Measurements from ENCODE around the gene ARHGAP24. TPM values are rescaled to one million over a fixed set of nuclear protein-coding genes. Genes with fewer than 3 reads are reported as not detected.

Gene ARHGAP24
- total RNA-seq, 1 donor = 56.6 TPM

DNA sequence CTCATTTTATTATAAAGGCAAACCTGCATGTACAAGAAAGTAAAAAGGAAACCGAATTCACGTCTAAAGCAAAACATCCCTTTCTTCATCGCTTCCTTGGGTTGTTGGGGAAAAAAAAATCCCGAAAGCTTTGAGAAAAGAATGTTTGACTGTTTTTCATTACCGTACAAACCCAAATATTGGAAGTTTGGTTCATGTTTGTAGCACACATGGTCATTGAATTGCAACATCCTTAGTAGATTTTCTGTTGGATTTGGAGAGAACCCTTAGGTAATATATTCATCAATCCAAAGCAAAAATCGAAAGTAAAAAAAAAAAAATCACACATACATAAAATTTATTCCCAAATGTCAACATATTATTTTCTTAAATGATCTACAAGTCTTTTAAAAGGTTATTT, 464.6 kb downstream of the ARHGAP24 start:
- no peak for DNase-seq (ENCODE audit: low read depth)

DNA sequence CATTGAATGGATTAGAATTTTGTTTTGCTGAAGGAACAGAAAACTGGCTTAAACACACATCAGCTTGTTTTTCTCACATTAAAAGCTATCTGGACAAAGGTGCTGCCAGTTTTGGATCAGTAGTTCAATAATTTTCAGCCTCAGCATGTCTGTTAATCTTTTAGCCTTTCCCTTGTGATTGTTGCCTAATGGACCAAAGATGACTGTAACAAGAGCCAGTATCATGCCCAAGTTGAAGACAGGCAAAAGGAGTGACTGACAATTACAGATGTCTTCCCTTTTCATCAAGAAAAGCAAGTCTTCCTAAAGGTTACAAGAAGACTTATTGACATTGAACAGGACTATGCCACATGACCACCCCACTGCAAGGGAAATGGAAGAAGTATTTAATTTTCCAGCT, 465.2 kb downstream of the ARHGAP24 start:
- no peak overlapping the region for H3K4me3 ChIP-seq (ENCODE audit: low read depth, low read length)
- DNase-seq (ENCODE audit: low read depth) = no peak
- TF ChIP-seq, protein P1, sequence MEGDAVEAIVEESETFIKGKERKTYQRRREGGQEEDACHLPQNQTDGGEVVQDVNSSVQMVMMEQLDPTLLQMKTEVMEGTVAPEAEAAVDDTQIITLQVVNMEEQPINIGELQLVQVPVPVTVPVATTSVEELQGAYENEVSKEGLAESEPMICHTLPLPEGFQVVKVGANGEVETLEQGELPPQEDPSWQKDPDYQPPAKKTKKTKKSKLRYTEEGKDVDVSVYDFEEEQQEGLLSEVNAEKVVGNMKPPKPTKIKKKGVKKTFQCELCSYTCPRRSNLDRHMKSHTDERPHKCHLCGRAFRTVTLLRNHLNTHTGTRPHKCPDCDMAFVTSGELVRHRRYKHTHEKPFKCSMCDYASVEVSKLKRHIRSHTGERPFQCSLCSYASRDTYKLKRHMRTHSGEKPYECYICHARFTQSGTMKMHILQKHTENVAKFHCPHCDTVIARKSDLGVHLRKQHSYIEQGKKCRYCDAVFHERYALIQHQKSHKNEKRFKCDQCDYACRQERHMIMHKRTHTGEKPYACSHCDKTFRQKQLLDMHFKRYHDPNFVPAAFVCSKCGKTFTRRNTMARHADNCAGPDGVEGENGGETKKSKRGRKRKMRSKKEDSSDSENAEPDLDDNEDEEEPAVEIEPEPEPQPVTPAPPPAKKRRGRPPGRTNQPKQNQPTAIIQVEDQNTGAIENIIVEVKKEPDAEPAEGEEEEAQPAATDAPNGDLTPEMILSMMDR (IDR thresholded peaks at IDR 0.05; ENCODE audit: insufficient read depth, low read depth, low read length) = no peak

More for the DNA sequence above, 464.6 kb downstream of the ARHGAP24 start:
- no peak overlapping the region for H3K4me3 ChIP-seq (ENCODE audit: low read depth, low read length)
- TF ChIP-seq, protein P1 (IDR thresholded peaks at IDR 0.05; ENCODE audit: insufficient read depth, low read depth, low read length) = no peak

DNA sequence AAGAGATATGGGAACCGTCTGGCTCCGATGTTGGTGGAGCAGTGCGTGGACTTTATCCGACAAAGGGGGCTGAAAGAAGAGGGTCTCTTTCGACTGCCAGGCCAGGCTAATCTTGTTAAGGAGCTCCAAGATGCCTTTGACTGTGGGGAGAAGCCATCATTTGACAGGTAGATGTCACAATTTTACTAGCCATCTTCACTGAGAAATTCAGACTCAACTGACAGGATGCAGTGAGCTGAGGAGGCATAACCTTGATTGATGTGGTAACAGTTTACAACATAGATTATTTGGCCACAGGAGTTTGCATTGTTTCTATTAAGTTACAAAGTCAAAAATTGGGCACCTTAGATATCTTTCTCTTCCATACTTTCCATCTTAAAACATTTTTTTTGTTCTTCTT, 467.2 kb downstream of the ARHGAP24 start:
- TF ChIP-seq, protein P1 (IDR thresholded peaks at IDR 0.05; ENCODE audit: insufficient read depth, low read depth, low read length) = no peak
- DNase-seq (ENCODE audit: low read depth) = no peak
- no peak overlapping the region for H3K4me3 ChIP-seq (ENCODE audit: low read depth, low read length)

DNA sequence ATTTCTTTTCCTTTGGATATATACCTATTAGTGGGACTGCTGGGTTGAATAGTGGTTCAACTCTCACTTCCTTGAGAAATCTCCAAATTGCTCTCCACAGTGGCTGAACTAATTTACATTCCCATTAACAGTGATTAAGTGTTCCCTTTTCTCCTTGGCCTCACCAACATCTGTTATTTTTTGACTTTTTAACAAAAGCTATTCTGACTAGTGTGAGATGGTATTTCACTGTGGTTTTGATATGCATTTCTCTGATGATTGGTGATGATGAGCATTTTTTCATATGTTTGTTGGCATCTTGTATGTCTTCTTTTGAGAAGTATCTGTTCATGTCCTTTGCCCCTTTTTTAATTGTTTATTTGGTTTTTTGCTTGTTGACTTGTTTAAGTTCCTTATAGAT, 471.9 kb downstream of the ARHGAP24 start:
- TF ChIP-seq, protein P1 (IDR thresholded peaks at IDR 0.05; ENCODE audit: insufficient read depth, low read depth, low read length) = no peak
- no peak for DNase-seq (ENCODE audit: low read depth)
- H3K4me3 ChIP-seq (ENCODE audit: low read depth, low read length) = no peak overlapping the region

DNA sequence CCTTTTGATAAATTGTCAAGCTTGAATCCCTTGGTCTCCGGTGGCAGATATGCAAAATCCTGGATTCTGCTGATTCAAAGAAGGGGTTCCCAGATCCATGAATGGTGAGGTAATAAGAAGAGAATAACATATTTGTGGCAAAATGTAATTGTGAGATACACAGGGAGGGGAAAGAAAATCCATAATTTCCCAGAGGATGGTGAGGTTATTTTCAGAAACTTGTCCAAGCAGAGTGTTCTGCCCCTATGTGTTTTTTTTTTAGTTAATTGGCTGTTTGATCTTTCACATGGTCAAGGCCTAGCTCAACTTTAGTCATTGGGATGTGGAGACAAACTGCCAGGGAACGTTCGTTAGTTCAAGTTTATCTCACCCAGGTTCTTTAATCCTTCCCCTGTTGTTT, 476.1 kb downstream of the ARHGAP24 start:
- DNase-seq (ENCODE audit: low read depth) = no peak
- no peak overlapping the region for H3K4me3 ChIP-seq (ENCODE audit: low read depth, low read length)
- TF ChIP-seq, protein P1 (IDR thresholded peaks at IDR 0.05; ENCODE audit: insufficient read depth, low read depth, low read length) = no peak

DNA sequence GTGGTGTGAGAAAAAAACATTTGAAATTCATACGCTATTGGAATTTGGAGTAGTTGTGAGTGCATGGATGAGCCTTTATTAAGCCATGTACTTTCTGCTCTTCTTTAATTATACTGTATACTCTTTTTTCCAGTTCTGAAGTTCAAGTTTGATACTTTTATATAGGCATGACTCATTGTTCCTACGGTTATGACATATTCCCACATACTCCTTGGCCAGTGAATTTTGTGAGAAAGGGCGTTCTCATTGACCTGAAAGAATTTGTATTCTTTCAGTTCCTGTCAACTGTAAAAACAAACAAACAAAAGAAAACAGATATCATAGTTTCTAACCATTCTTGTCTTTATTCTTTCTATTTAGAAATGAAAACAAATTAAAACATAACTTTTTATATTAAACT, 477.6 kb downstream of the ARHGAP24 start:
- H3K4me3 ChIP-seq (ENCODE audit: low read depth, low read length) = no peak overlapping the region
- TF ChIP-seq, protein P1 (IDR thresholded peaks at IDR 0.05; ENCODE audit: insufficient read depth, low read depth, low read length) = no peak
- DNase-seq (ENCODE audit: low read depth) = peak; percentile 80

DNA sequence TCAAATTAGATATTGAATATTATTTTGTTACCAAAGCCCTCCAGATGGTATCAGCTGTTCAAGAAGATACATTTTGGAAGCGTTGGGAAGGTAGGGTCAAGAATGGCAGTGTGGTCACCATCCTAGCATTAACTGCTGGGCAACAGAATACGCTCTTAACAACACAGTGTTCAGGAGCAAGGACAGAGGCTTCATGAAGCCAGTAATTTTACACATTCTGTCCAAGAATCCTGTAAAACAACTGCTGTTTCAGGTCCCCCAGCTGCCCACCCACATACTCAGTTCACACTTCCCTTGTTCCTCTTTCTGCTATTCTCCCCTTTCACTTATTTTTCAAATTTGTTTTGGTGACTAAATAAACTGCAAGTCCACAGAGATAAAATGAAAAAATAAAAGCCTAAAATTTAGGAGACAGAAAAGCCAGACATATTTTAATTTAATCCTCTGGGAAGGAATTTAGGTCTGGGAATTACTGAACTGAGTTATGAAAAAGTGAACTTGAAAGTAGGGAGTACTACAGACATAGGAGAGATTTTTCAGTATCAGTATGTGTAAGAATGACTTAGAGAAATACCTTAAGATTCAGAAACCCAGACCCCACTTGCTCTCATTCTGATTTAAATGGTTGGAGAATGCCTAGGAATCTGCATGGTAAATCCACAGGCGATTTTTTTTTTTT, 478.2 kb downstream of the ARHGAP24 start:
- H3K4me3 ChIP-seq (ENCODE audit: low read depth, low read length) = no peak overlapping the region
- TF ChIP-seq, protein P1 (IDR thresholded peaks at IDR 0.05; ENCODE audit: insufficient read depth, low read depth, low read length) = no peak
- DNase-seq (ENCODE audit: low read depth) = no peak
